ENCODE data around the gene ST8SIA6. TPM values are rescaled to one million over a fixed set of nuclear protein-coding genes. Genes with fewer than 3 reads are reported as not detected.

Gene ST8SIA6
- polyA plus RNA-seq, 2 of the 4 experiments (the other 2 are of a cell fraction): 0.16 to 0.25 TPM

DNA sequence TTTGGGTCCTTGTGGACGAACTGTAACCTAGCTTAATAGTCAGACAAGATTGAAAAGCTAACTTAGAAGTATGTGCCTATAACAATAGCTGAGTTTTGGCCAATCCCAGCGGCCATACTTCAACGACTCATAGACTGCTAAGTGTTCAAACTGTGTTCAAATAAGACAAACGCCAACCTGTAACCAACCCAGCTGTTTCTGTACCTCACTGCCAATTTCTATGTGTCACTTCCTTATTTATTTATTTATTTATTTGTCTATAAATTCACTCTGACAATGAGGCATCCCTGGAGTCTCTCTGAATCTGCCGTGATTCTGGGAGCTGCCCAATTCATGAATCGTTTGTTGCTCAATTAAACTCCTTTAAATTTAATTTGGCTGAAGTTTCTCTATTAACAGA lies 21.7 kb downstream of the ST8SIA6 start:
- ChIA-PET CTCF (interaction anchor here (0.8 to 5.4 kb wide), 8 partner anchors 8 to 605 kb away, joined by 3 to 28 read pairs (median 4); no protein-coding TSS in a partner anchor), POLR2A (no interaction called here)
- Histone ChIP-seq H3K4me3 (no peak overlapping the region), H3K4me1 (no peaks in the 10 kb centered on the region), H3K4me2 (no peak overlapping the region), H3K9me3 (no peaks in the 10 kb centered on the region), H3K27ac (no peak overlapping the region)
- ATAC-seq (no peak), DNase-seq (ENCODE audit: low read depth in 1 of 2, low spot score in 1 of 2) (no peak), FAIRE-seq (no peak)
- TF ChIP-seq NFE2L2 (conservative IDR thresholded peaks at IDR 0.05; ENCODE audit: low read length) (no peak), FOXS1 (CRISPR knock-in tag; IDR thresholded peaks at IDR 0.05) (no peak), MAFK (IDR thresholded peaks at IDR 0.05; ENCODE audit: partially characterized antibody) (no peak), SMC3 (IDR thresholded peaks at IDR 0.05) (no peak)
- TF ChIP-seq, protein P1, sequence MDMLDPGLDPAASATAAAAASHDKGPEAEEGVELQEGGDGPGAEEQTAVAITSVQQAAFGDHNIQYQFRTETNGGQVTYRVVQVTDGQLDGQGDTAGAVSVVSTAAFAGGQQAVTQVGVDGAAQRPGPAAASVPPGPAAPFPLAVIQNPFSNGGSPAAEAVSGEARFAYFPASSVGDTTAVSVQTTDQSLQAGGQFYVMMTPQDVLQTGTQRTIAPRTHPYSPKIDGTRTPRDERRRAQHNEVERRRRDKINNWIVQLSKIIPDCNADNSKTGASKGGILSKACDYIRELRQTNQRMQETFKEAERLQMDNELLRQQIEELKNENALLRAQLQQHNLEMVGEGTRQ (IDR thresholded peaks at IDR 0.05): no peak
- 25% methylated on average over 6 of the region's 6 CpGs for WGBS (ENCODE audit: missing lambda C conversion rate)

DNA sequence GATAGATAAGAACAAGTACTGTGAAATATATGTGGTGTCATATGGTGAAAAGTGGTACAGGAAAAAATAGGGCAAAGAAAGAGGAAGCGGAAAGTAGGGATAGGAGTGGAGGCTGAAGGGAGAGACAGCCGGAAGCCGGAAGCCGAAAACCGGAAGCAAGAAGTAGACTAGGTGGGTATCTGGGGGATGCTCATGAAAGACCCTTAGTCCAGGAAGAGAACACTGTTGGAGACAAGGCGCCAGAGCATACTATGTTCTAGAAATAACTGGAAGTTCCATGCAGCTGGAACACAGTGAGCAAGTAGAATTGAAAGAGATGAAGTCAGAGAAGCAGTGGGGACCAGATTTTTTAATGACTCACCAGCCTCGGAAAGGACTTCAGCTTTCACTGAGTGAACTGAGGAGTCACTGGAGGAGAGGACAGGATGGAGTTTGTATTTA lies 22.5 kb downstream of the ST8SIA6 start:
- FAIRE-seq (no peak), DNase-seq (ENCODE audit: low read depth in 1 of 2, low spot score in 1 of 2) (no peak), ATAC-seq (no peak)
- Histone ChIP-seq H3K4me1 (no peaks in the 10 kb centered on the region), H3K9me3 (no peaks in the 10 kb centered on the region), H3K4me3 (no peak overlapping the region), H3K27ac (no peak overlapping the region), H3K4me2 (no peak overlapping the region)
- POLR2A ChIA-PET: no interaction called here
- 67% methylated on average over 7 of the region's 7 CpGs for WGBS (ENCODE audit: missing lambda C conversion rate)
- CTCF ChIA-PET: interaction anchor here (0.6 to 5.4 kb wide), 14 partner anchors 9 to 1493 kb away, joined by 3 to 28 read pairs (median 4); no protein-coding TSS in a partner anchor
- TF ChIP-seq RFX5 (IDR thresholded peaks at IDR 0.05) (no peak), ZC3H11A (IDR thresholded peaks at IDR 0.05) (no peak), SMC3 (IDR thresholded peaks at IDR 0.05) (no peak)
- TF ChIP-seq, protein P2, sequence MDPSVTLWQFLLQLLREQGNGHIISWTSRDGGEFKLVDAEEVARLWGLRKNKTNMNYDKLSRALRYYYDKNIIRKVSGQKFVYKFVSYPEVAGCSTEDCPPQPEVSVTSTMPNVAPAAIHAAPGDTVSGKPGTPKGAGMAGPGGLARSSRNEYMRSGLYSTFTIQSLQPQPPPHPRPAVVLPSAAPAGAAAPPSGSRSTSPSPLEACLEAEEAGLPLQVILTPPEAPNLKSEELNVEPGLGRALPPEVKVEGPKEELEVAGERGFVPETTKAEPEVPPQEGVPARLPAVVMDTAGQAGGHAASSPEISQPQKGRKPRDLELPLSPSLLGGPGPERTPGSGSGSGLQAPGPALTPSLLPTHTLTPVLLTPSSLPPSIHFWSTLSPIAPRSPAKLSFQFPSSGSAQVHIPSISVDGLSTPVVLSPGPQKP (IDR thresholded peaks at IDR 0.05; ENCODE audit: low read depth, low read length): no peak
- TF ChIP-seq, protein P3, sequence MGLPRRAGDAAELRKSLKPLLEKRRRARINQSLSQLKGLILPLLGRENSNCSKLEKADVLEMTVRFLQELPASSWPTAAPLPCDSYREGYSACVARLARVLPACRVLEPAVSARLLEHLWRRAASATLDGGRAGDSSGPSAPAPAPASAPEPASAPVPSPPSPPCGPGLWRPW (IDR thresholded peaks at IDR 0.05): no peak

DNA sequence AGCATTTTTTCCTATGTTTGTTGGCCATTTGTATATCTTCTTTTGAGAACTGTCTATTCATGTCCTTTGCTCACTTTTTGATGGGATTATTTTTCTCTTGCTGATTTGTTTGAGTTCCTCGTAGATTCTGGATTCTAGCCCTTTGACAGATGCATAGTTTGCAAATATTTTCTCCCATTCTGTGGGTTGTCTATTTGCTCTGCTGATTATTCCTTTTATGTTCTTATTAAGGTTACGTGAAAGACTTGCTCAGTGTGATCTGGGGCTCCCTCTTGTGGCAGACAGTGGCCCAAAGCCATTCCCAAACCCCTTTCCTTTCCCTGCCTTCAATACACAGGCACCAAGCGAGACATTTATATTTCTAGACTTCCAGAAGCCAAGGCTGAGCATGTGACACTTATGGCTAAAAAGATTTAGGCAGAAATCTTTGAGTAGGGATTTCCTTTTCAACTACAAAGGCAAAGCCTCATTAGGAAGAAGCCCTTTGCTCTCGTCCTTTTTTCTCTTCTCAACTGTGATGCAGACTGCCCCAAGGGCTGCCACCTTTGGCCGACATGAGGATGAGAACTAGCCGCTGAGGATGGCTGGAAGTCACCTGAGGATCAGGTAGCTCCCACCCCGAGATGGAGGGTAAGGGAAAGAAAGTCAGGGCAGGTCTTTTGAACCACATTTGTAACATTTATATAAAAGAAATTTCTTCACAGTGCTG lies 23.6 kb downstream of the ST8SIA6 start:
- Histone ChIP-seq H3K9me3 (no peaks in the 10 kb centered on the region), H3K4me1 (no peaks in the 10 kb centered on the region), H3K4me2 (no peak overlapping the region), H3K27ac (no peak overlapping the region), H3K4me3 (no peak overlapping the region)
- ATAC-seq (peak; percentile 86 to 95; a peak in 5 of 6 replicates), DNase-seq (ENCODE audit: low read depth in 1 of 2, low spot score in 1 of 2) (peak; percentile 44 to 69), FAIRE-seq (no peak)
- WGBS (ENCODE audit: missing lambda C conversion rate): 33% methylated on average over 7 of the region's 7 CpGs
- ChIA-PET CTCF (interaction anchor here (0.8 to 5.4 kb wide), 12 partner anchors 8 to 603 kb away, joined by 3 to 28 read pairs (median 6); no protein-coding TSS in a partner anchor), POLR2A (no interaction called here)
- TF ChIP-seq SMC3 (IDR thresholded peaks at IDR 0.05) (peak; percentile 87), RAD21 (conservative IDR thresholded peaks at IDR 0.05 in 1 of 2, IDR thresholded peaks at IDR 0.05 in 1 of 2) (peak; percentile 78 to 80), ZNF302 (CRISPR knock-in tag; IDR thresholded peaks at IDR 0.05) (no peak)
- TF ChIP-seq, protein P4, sequence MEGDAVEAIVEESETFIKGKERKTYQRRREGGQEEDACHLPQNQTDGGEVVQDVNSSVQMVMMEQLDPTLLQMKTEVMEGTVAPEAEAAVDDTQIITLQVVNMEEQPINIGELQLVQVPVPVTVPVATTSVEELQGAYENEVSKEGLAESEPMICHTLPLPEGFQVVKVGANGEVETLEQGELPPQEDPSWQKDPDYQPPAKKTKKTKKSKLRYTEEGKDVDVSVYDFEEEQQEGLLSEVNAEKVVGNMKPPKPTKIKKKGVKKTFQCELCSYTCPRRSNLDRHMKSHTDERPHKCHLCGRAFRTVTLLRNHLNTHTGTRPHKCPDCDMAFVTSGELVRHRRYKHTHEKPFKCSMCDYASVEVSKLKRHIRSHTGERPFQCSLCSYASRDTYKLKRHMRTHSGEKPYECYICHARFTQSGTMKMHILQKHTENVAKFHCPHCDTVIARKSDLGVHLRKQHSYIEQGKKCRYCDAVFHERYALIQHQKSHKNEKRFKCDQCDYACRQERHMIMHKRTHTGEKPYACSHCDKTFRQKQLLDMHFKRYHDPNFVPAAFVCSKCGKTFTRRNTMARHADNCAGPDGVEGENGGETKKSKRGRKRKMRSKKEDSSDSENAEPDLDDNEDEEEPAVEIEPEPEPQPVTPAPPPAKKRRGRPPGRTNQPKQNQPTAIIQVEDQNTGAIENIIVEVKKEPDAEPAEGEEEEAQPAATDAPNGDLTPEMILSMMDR (IDR thresholded peaks at IDR 0.05): peak; percentile 87

DNA sequence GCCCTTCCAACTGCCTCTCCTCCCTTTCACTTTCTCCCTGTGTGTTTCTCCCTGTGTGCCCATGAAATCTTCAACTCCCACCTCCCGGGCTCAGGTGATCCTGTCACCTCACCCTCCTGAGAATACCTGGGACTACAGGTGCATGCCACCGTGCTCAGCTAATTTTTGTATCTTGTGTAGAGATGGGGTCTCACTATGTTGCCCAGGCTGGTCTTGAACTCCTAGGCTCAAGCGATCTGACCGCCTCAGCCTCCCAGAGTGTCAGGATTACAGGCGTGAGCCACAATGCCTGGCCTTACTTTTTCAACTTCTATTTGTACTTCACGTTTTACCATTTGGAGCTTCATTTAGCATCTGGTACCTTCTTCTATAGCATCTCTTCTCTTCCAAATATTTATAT lies 24.9 kb downstream of the ST8SIA6 start:
- ChIA-PET POLR2A (no interaction called here), CTCF (interaction anchor here (0.9 to 5.4 kb wide), 13 partner anchors 10 to 1551 kb away, joined by 3 to 28 read pairs (median 4); no protein-coding TSS in a partner anchor)
- FAIRE-seq: no peak
- TF ChIP-seq, protein P3 (IDR thresholded peaks at IDR 0.05): no peak
- H3K4me2 ChIP-seq: no peak overlapping the region
- no peak for ATAC-seq
- no peaks in the 10 kb centered on the region for H3K9me3 ChIP-seq
- no peaks in the 10 kb centered on the region for H3K4me1 ChIP-seq
- no peak overlapping the region for H3K27ac ChIP-seq
- H3K4me3 ChIP-seq: no peak overlapping the region
- DNase-seq (ENCODE audit: low read depth in 1 of 2, low spot score in 1 of 2): no peak
- WGBS (ENCODE audit: missing lambda C conversion rate): 65% methylated on average over 6 of the region's 6 CpGs
